A673 (cell line): Measurements from ENCODE around the gene NEB.
"Not testable (repeated sequence)": the region's sequence is repeated elsewhere in the genome, so short reads cannot be mapped to it uniquely, and the experiment has no call there.

Experiments
- CTCF ChIP-seq: fragments of 300-800, 200-600 bp; sonication (generic); conservative IDR thresholded peaks from 2 replicates; pipeline ENCODE4 v1.5.1; 2017; ENCODE audit warnings: low read depth, mild to moderate bottlenecking, antibody characterized with exemption, low read length, moderate library complexity, mixed read lengths
- EZH2 ChIP-seq: fragments of 200-600 bp; sonication (generic); IDR thresholded peaks from 2 replicates; pipeline ENCODE4 v1.6.1; 2017; ENCODE audit warnings: borderline replicate concordance, low read depth, mild to moderate bottlenecking, mixed read lengths, antibody characterized with exemption, low read length; ENCODE audit not compliant: poor library complexity, severe bottlenecking

DNA sequence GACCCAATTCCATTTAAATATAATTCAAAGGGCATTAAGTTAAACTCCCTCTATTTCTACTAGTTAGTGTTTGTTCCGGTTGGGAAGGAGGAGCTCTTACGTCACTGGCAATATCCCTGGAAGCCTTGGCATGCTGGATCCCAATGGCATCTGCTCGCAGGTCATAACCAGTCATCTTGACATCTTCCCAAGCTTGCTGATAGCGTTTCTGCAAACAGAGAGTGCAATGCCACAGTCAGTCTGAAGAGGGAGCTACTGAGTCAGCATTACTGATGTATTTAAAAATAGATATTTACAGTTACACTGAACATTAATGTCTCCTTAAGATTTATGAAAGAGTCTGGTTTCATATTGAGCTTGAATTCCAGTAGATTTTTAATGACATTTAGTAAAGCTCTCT is 153.6 kb downstream of the NEB start:
- not testable (repeated sequence) for TF ChIP-seq EZH2, CTCF
